ENCODE measurements around the gene SYNJ2. TPM values are rescaled to one million over a fixed set of nuclear protein-coding genes. Genes with fewer than 3 reads are reported as not detected.

SYNJ2 gene
- polyA plus RNA-seq, 3 donors = 9.5 to 10.3 (median 10.3) TPM

DNA sequence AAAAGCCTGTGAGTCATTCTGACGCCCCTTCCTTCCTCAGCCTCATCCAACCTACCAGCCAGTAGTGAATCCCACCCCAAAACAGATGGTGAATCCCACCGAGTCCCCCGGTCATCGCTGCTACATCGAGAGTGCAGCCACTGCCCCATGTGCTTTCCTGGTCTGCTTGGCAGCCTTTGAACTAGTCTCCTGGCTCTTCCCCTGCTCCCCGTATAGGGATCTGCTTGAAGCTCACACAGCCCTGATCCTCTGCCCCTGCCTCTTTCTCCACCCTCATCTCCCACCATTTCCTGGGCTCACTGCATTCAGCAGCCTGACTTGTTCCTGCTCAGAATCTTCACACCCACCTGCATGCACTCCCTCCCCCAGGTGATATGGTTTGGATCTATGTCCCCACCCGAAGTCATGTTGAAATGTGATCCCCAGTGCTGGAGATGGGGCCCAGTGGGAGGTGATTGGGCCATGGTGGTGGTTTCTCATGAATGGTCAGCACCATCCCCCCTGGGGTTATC, 14.6 kb downstream of the SYNJ2 start:
- no peak for DNase-seq (ENCODE audit: low read depth in 3 of 3, low spot score in 2 of 3)

DNA sequence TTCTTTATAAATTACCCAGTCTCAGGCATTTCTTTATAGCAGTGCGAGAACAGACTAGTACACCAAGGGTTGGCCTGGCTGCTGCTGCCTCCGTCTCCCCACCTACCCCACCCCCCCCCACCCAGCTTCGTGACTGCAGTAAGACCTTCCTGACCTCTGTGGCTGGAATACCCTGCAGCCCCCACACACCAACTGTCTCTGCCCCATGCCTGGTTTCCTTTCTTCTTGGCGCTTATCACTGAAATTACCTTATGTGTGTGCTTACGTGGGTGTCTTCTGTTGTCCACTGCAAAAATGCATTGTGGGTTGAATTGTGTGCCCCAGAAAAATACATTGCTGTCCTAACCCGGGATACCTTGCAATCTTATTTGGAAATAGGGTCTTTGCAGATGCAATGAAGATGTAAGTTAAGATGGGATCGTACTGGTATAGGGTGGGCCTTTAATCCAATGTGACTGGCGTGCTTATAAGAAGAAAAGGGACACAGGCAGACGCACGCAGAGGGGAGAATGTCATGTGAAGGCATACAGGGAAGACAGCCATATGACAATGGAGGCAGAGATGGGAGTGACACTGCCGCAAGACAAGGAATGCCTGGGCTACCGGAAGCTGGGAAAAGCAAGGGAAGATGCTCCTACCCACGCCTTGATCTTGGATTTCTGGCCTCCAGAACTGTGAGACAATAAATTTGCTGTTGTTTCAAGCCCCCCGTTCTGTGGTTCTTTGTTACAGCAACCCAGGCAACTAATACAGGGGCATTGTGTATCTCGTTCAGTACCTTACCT, 15.4 kb downstream of the SYNJ2 start:
- DNase-seq (ENCODE audit: low read depth in 3 of 3, low spot score in 2 of 3) = no peak

DNA sequence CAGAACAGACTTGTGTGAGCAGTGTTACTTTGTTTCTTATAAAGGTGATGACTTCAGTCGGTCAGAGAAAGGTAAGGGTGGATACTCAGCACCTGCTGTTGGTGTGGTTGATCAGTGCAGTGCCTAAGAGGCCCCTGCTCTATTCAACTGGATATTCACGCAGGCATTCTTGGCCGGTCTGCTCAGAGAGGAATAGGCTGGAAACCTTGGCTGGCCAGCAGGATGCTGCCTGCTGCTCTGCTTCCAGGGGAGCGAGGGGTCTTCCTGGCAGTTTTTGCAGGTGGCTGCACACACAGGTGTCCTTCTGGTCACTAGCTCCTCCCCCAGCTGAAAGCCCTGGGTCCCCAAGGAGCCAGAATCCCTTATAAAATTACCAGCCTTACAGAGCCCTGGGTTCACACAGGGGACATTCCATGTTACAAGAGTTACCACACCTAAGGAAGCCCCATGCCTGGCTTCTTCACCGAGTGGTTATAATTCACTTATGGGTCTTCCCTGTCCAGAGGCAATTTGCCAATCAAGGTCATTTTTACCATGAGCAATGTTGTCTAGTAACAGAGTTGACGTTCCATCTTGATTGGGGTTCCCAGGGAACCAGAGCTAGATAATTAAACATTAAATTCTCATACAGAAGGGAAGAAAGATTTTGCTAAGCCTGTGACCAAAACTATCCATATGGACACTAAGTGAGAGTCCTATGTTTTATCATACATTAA, 16.4 kb downstream of the SYNJ2 start:
- no peak for DNase-seq (ENCODE audit: low read depth in 3 of 3, low spot score in 2 of 3)

DNA sequence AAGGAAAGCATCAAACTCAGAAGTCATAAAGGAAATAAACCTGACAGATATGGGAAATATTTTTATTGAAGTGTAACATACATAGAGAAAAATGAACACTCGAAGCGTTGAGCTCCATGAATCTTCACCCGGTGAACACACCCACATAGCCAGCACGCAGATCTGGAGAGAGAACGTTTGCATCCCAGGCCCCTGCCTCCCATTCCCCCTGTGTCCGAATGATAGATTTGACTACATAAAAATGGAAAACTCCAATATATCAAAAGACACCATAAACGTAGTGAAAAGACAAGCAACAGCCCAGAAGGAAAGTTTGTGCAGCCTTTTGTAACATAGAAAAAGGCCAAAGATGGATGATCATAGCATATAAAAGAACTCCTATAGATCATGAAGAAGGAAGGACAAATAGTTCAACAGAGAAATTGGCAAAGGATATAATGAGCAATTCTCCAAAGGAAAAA, 17.1 kb downstream of the SYNJ2 start:
- DNase-seq (ENCODE audit: low read depth in 3 of 3, low spot score in 2 of 3) = no peak

DNA sequence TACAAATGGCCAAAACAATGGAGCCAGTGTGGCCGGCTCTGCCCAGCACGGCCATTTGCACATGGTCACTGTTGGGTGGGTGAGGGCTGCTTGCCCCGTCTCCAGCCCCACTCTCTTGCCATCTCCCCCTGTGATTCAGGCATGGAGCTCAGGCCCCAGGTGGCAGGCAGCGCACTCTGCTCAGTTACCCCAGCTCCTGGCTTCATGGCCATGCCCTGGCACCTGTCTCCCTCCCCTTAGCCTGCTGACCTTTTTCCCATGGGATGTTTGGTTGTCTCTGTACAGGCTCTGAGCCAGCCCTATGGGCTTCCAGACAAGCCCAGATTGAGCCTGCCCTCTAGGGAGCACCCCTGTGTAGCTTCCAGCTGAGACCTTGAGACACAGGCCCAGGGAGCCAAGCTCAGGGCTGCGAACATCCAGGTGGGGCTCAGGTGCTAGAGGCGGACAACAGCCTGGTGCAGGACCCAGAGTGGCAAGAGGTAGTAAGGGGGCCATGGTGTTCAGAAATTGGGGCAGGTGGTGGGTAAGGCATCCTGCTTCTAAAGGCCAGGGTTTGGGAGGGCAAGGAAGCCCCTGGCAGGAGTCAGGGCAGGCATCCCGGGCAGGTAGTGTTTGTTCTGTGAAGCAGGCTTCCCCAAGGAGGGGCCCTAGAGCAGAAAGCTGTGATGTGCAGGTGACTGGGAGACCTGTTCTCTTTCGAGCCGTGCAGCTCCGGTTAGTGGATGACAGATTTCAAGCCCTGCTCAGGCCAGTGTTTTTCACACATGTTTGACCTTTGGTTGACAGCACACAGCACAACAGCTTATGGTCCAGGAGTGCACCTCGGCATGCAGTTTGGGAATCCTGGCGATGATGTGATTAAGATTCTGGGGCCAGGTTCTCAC, 17.7 kb downstream of the SYNJ2 start:
- DNase-seq (ENCODE audit: low read depth in 3 of 3, low spot score in 2 of 3) = no peak

DNA sequence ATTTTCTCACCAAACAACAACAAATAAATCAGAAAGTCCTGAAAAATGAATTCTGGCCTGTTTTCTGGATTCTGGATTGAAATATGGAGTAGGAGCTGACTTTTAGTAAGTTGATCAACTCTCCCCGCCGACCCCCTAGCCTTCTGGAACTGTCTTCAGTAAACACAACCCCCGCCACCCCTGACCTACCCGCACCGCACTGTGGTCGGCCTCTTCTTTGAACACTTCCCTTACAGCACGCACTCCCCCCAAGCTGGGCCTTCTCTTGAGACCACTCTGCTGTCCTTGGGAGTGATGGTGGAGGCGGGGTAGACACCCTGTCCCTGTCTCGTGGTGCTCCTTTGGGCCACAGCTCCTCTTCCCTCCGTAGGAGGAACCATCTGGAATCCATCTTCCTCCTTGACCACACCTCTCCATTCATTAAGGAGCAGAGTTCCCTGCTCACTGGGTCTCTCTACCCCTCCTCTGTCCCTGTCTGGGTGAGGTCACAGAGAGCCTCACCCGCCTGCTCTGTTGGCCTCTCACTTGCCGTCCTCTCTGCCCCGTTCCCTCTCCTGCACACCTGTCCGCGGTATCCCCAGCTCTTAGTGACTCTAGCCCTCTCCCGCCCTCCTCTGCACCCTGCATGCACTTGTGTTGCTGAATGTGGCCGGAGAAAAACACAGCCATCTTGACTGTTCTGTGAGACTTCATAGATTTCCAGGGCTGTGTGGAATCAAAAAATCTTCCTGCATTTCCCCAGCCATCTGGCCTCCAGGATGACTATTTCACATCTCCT, 19.1 kb downstream of the SYNJ2 start:
- DNase-seq (ENCODE audit: low read depth in 3 of 3, low spot score in 2 of 3) = no peak

DNA sequence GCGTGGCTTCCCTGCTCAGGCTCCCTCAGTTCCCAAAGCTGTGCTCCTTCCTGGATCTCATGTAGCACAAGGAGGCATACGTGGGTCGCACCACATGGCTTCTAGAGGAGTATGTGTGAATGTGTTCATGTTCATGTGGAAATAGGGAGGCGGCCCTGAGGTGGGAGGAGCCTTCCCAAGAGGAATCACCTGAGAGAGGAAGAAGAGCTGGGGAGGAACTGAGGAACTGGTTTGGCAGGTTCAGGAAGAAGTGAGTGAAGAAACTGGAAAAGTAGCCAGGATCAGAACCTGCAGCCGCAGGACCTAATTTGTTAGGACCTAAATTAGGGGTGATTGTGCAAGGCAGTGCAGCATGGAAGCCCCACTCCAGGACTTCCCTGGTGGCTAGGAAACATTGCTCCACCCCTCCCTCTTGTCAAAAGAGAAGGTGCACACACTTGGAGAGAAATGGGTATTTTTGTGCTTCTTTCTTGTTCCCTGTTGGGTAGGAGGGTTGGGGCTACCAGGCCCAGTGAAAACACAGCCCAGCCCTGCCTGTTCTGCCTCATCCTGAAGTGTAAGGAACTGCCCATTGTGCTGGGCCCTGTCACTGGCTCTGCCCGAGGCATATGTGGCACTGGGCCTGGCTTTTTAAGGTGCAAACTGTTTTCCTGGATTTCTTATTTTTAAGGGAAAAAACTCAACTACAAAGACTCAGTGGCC, 20.7 kb downstream of the SYNJ2 start:
- DNase-seq (ENCODE audit: low read depth in 3 of 3, low spot score in 2 of 3) = no peak

DNA sequence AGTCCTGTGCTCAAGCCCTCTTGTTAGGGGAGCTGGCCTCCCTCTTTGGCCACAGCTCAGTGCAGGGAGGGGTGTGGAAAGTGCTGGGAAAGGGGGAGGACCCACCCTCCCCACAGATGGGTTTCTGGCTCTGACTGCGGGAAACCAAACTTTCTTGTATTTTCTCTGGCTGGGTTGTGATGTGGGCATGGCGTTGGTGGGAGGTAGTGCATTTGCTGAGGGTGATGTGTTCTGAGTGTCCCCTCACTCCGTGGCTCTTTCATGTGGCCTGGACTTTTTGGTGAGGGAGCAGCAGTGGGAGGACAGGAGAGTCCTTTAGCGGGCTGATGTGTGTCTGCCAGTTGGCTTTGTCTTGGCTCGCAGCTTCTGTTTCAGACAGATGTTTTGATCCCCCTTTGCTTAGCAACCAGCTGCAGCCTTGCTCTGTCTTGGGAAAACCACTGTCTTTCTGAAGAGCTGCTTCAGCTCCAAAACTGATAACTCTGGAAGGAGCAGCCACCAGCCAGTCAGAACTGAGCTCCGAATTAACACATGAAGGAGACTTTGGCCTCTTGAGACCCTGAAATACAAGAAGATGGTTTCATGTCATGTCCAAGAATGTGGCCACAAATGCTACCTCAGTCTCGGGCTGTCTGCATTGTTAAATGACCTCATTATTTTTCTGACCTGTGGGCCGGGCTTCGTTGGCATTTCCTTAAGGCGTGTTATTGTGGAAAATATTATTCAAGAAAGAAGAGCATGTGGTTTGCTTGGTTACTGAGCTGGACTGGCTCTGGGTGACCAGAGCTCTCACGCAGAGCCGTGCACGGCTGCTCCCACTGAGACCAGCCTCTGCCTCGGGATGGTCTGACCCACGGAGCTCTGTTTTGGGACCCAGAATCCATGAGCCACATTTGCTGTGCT, 21.5 kb downstream of the SYNJ2 start:
- no peak for DNase-seq (ENCODE audit: low read depth in 3 of 3, low spot score in 2 of 3)

DNA sequence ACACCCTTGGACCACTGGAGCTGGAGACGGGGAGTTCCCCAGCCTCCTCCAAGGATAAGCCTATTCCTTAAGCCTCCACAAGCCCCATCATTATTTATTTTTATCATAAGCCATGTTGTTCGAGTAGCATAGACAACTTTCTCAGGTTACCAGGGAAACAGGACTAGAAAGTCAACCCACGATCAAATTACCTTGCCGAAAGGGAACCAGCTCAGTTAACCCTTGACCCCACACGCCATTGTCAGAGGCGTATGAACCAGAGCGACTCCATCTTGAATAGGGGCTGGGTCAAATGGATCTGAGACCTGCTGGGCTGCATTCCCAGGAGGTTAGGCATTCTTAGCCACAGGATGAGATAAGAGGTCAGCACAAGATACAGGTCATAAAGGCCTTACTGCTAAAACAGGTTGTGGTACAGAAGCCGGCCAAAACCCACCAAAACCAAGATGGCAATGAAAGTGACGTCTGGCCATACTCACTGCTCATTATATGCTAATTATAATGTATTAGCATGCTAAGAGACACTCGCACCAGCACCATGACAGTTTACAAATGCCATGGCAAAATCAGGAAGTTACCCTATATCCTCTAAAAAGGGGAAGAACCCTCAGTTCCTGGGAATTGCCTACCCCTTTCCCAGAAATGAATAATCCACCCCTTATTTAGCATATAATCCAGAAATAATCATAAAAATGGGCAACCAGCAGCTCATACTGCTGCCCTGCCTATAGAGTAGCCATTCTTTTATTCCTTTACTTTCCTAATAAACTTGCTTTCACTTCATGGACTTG, 22.4 kb downstream of the SYNJ2 start:
- DNase-seq (ENCODE audit: low read depth in 3 of 3, low spot score in 2 of 3) = no peak

DNA sequence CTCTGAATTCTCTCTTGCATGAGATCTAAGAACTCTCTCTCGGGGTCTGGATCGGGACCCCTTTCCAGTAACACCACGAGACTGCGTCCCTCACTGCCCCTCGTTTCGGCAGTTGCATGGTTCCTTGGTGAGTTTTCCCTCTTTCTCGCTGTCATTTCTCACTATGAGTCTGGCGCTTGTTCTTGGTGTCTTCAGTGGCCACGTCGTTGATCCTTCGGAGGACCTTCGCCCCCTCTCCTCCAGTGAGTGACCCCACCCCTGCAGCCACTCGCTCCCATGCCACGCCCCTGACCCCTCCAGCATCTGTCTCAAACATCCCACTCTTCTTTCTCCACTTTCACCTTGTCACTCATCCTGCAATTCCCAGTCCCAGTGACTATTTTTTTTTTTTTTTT, 23.0 kb downstream of the SYNJ2 start:
- no peak for DNase-seq (ENCODE audit: low read depth in 3 of 3, low spot score in 2 of 3)

DNA sequence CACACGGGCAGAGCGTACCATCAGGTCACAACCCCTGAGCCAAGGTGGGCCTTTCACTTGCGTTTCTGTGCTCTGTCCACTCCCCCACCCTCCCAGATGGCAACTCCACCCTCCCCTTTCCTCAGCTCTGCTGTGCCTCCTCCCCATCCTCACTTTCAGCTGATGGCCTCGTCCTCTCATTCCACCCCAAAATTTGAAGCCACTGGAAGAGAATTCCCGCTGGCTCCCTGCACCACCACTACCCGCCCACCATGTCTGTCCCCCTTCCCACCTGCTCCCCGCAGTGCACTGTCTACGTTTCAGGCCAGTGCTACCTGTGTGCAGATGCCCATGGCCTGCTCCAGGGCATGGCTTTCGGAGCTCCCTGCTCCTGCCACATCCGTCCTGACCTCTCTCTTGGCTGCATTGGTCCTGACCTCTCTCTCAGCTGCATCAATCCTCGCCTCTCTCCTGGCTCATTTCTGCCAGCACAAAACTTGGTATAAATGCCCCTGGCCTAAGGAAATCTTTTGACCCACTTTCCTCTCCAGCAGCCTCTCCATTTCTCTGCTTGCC, 24.0 kb downstream of the SYNJ2 start:
- no peak for DNase-seq (ENCODE audit: low read depth in 3 of 3, low spot score in 2 of 3)

DNA sequence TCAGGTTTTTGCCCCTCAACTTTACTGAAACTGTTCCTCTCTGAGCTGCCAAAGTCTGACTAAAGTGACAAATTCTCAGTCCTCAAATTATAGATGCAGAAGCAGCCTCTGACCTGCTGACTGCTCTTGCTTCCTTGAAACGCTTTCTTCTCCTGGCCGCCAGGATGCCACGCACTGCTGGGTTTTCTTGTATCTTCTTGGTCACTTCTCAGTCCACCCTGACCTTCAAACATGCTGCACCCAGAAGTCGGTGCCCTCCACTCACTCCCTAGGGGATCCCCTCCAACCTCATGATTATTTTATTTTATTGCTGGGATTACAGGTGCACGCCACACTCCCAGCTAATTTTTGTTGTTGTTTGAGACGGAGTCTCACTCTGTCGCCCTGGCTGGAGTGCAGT, 24.7 kb downstream of the SYNJ2 start:
- DNase-seq (ENCODE audit: low read depth in 3 of 3, low spot score in 2 of 3) = no peak

DNA sequence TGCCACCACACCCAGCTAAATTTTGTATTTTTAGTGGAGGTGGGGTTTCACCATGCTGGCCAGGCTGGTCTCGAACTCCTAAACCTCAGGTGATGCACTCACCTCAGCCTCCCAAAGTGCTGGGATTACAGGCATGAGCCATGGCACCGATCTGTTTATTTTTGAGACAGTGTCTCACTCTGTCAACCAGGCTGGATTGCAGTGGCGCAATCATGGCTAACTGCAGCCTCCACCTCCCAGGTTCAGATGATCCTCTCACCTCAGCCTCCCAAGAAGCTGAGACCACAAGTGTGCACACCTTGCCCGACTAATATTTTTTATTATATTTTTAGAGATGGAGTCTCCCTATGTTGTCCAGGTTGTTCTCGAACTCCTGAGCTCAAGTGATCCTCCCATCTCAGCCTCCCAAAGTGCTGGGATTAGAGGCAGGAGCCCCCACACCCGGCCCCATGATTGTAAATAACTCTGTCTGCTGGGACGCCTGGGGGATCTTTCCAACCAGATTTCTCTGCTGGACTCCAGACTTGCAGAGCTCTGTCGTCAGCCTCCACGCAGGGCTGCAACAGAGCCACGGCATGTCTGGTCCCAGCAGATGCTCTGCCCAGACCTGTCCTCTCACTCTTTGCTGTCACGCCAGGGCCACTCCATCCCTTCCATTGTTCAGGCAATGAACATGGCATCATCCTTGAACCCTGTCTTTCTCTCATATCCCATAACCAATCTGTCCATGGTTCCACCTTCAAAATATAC, 25.3 kb downstream of the SYNJ2 start:
- DNase-seq (ENCODE audit: low read depth in 3 of 3, low spot score in 2 of 3) = no peak

DNA sequence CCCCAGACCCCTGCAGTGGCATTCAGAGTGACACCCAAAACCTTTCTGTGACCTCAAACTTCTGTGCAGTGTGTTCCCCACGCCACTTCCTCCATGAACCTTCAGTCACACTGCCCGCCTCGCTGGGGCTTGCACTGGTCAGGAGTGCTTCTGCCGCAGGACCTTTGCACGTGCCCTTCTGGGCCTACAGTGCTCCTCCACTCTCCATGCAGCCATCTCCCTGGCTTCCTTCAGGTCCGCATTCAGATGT, 27.1 kb downstream of the SYNJ2 start:
- no peak for DNase-seq (ENCODE audit: low read depth in 3 of 3, low spot score in 2 of 3)

DNA sequence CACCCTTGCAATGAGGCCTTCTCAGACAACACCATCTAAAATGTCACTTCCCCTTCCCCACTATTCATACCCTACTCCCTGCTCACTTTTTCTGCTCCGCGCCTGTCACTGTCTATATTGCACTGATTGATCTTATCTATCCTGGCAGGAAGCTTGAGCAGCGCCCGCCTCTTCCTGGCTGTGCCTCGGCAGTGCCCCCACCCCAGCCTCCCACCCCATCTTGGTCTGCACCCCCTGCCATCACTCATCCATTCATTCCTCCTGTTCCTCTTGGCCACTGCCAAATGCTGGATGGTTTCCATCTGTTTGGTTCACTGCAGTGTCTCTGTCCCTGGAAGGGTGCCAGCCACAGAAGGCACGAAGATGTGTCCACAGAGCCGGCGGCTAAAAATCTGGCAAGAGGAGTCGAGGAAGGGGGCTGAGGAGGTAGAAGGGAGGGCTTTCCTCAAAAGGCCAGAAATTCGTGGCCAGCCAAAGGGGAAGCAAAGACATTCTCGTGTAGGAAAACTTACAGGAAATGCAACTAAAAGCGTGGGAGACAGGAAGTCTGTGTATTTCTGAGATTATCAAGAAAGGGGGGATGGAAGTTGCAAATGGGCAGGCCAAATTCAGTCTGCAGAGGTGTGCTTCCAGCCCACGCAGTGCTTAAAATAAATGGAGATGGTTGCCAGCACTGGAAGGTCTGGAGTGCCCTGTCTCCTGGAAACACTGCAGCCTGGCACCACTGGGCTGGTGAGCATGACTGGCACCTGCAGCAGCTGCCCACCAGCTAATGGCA, 27.6 kb downstream of the SYNJ2 start:
- DNase-seq (ENCODE audit: low read depth in 3 of 3, low spot score in 2 of 3) = no peak

DNA sequence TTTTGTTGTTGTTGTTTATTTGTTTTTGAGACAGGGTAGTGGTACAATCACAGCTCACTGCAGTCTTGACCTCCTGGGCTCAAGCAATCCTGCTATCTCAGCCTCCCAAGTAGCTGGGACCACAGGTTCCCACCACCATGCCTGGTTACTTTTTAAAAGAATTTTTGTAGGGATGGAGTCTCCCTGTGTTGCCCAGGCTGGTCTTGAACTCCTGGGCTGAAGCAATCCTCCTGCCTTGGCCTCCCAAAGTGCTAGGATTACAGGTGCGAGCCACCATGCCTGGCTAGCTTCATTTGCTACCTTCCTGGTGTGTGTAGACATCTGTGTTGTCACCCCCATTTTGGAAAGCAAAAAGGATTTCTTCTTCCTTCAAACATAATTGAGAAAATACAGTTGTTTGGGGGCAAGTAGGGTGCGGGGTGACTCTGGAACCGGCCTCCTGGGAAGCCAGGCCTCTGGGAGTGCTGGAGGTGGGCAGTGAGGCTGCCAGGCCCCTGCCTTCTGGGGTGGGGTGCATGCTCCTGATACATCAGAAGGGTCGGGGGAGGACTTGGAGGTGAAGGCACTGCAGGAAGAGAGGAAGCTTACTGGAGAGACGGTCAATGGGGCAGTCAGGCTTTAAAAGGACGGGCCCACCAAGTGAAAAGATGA, 28.4 kb downstream of the SYNJ2 start:
- no peak for DNase-seq (ENCODE audit: low read depth in 3 of 3, low spot score in 2 of 3)
